PC-9 (cell line): ENCODE data around the gene TMEM117.

Experiments
- CTCF ChIP-seq: fragments of 200-600 bp; sonication (generic); conservative IDR thresholded peaks from 2 replicates; pipeline ENCODE4 v1.6.1; 2017; ENCODE audit warnings: mixed run types, antibody characterized with exemption, mild to moderate bottlenecking, moderate library complexity
- EZH2 ChIP-seq: fragments of 200-600 bp; sonication (generic); IDR thresholded peaks from 2 replicates; pipeline ENCODE4 v1.8.0; 2017; ENCODE audit warnings: antibody characterized with exemption, low read depth

GRCh38 chr12:44091948-44092606, 256.2 kb downstream of the TMEM117 start:
- no peak for TF ChIP-seq CTCF
- no peak for TF ChIP-seq EZH2
